ENCODE data around the gene PCDHGB3. TPM values are rescaled to one million over a fixed set of nuclear protein-coding genes. Genes with fewer than 3 reads are reported as not detected.

The PCDHGB3 gene
- total RNA-seq (2013; cell fraction: nucleolus; rRNA removed) = 14.7 and 15.6 TPM in 2 replicates
- total RNA-seq (2014; rRNA removed) (0.11 and 0.17 TPM in 2 replicates), total RNA-seq (2014; rRNA removed; fragmentation: Illumina TruSeq; extraction: Trizol) (0.09 and 0.13 TPM in 2 replicates), total RNA-seq (2021) (0.19 and 0.23 TPM in 2 replicates), polyA plus RNA-seq (2011; rRNA removed) (0.50 and 0.53 TPM in 2 replicates), polyA plus RNA-seq (2014; fragmentation: Illumina TruSeq; extraction: Trizol) (0.12 and 0.21 TPM in 2 replicates), polyA plus RNA-seq (2014; fragmentation: Nextera tagmentation; extraction: Ambion mirVana) (not detected), polyA plus RNA-seq (2014; rRNA removed) (0.08 and 0.23 TPM in 2 replicates), polyA plus RNA-seq (2016; fragmentation: Nextera tagmentation; extraction: Ambion mirVana) (not detected), polyA minus RNA-seq (2011; rRNA and poly(A)+ RNA removed) (2.0 and 2.2 TPM in 2 replicates), Bru-seq, nascent RNA (percentile 43 among the genes with signal in this experiment), BruChase-seq, experiment 1, labeled RNA remaining after a 6-hour chase (percentile 41 among the genes with signal in this experiment), BruChase-seq, experiment 2, labeled RNA remaining after a 2-hour chase (percentile 38 among the genes with signal in this experiment)
- polyA plus RNA-seq (2011; ENCODE audit: low read depth) = not detected
- 0.40 and 0.47 TPM in 2 replicates for polyA plus RNA-seq (2011; cell fraction: cytosol; rRNA removed)
- 2.2 and 2.3 TPM in 2 replicates for polyA plus RNA-seq (2011; cell fraction: nucleus; rRNA removed)
- polyA plus RNA-seq (2012) = 0.22 and 0.25 TPM in 2 replicates
- polyA minus RNA-seq (2011; cell fraction: cytosol; rRNA and poly(A)+ RNA removed) = 0.62 TPM in 1 of 2 replicates, not detected in the other
- polyA minus RNA-seq (2011; cell fraction: nucleus; rRNA and poly(A)+ RNA removed) = 2.9 and 4.5 TPM in 2 replicates
- long read RNA-seq, experiment 1 = 0 reads
- long read RNA-seq, experiment 2 = 0 reads

DNA sequence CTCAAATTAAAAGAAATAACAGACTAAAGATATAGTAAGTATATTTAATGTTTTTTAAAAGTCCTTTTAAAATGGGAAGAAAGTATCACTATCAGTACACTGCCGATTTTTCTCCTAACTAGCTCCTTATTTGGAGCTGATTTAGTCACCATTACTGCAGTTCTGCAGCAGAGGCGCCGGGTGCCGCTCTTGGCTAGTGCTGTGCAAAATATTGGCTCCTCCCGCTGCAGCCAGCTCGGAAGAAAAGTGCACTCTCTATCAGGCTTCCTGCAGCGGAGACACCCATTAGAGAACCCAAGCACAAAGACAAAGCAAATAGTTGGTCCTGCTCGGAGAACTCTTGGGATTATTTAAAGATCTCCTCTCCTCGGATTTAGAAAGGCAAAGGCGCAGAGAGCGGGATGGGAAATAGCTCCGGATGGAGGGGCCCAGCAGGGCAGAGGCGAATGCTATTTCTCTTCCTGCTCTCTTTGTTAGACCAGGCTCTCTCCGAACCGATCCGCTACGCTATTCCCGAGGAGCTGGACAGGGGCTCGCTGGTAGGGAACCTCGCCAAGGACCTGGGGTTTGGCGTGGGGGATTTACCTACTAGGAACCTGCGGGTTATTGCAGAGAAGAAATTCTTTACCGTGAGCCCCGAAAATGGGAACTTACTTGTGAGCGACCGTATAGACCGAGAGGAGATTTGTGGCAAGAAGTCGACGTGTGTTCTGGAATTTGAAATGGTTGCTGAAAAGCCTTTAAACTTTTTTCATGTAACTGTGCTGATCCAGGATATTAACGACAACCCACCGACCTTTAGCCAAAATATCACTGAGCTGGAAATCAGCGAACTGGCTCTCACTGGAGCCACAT lies at the start of gene PCDHGB3:
PCDHGB3 (plus strand) TSS at position 249 of the 855 bp plus-strand sequence; CDS start at position 402, 153 bp downstream.
- CTCF ChIA-PET = interaction anchor here (0.6 to 3.2 kb wide), 34 partner anchors 10 to 196 kb away, joined by 3 to 40 read pairs (median 5); partner anchors contain the start of genes PCDHGA10, PCDHGA11, PCDHGA12 and PCDHGB5
- H3K9me3 ChIP-seq (replicated peaks; ENCODE audit: control insufficient read depth, insufficient read depth, low read length) = peaks cover 25% of the 10 kb centered on the region; the same call in 2 of the 3 replicates
- no TSS peak for BruUV-seq (replicated peaks)
- peak within 1 kb of the TSS; percentile 75 for H2AFZ ChIP-seq (ENCODE audit: control insufficient read depth, low read depth, low read length)
- H3K4me3 ChIP-seq = 0 out of 2 replicates have a peak within 1 kb of the TSS, but pooled peaks have one; percentile 18
- H3K79me2 ChIP-seq (ENCODE audit: control insufficient read depth, insufficient read depth, low read length) = no peaks in the 10 kb centered on the region
- TF ChIP-seq LARP7 (IDR thresholded peaks at IDR 0.05) = no peak
- 0 out of 2 replicates have a peak, but pooled peaks have one; percentile 1 for TF ChIP-seq RAD21 (IDR thresholded peaks at IDR 0.05; ENCODE audit: insufficient read depth, low read depth, low read length)
- no peak for TF ChIP-seq SUPT20H (IDR thresholded peaks at IDR 0.05; ENCODE audit: borderline replicate concordance, control insufficient read depth, low read depth, low read length)
- no peak for TF ChIP-seq POLR2AphosphoS5 (IDR thresholded peaks at IDR 0.05; ENCODE audit: low read length)
- TF ChIP-seq, protein P1, sequence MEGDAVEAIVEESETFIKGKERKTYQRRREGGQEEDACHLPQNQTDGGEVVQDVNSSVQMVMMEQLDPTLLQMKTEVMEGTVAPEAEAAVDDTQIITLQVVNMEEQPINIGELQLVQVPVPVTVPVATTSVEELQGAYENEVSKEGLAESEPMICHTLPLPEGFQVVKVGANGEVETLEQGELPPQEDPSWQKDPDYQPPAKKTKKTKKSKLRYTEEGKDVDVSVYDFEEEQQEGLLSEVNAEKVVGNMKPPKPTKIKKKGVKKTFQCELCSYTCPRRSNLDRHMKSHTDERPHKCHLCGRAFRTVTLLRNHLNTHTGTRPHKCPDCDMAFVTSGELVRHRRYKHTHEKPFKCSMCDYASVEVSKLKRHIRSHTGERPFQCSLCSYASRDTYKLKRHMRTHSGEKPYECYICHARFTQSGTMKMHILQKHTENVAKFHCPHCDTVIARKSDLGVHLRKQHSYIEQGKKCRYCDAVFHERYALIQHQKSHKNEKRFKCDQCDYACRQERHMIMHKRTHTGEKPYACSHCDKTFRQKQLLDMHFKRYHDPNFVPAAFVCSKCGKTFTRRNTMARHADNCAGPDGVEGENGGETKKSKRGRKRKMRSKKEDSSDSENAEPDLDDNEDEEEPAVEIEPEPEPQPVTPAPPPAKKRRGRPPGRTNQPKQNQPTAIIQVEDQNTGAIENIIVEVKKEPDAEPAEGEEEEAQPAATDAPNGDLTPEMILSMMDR (IDR thresholded peaks at IDR 0.05 in 2 of 3, conservative IDR thresholded peaks at IDR 0.05 in 1 of 3; ENCODE audit: control insufficient read depth in 2 of 3, extremely low read depth in 1 of 3, insufficient read depth in 1 of 3, low read depth in 3 of 3, low read length in 3 of 3) = peak; percentile 38 to 72 (median 43)
- peak; percentile 79; the same call in 1 of the 2 replicates for TF ChIP-seq ZSCAN29 (IDR thresholded peaks at IDR 0.05)
- TF ChIP-seq SMC3 (IDR thresholded peaks at IDR 0.05; ENCODE audit: borderline replicate concordance, low read length) = peak; percentile 30; the same call in 1 of the 2 replicates
- H3K4me2 ChIP-seq (ENCODE audit: control insufficient read depth, insufficient read depth) = 0 out of 2 replicates have a peak within 1 kb of the TSS, but pooled peaks have one; percentile 17
- DNase-seq (ENCODE audit: low read depth, low spot score) (no peak), ATAC-seq (peak; percentile 96), FAIRE-seq (no peak)
- H3K9ac ChIP-seq (ENCODE audit: control insufficient read depth, insufficient read depth, low read length) = no peak within 1 kb of the TSS
- WGBS (ENCODE audit: insufficient coverage, insufficient replicate concordance, low lambda C conversion rate, missing lambda C conversion rate) = 13% methylated on average over 32 of the region's 32 CpGs
- H3K36me3 ChIP-seq (ENCODE audit: control insufficient read depth in 2 of 2, insufficient read depth in 2 of 2, low read length in 1 of 2) = no peaks in the 10 kb centered on the region
- H3K4me1 ChIP-seq (ENCODE audit: control insufficient read depth, insufficient read depth, low read length) = no peaks in the 10 kb centered on the region
- in situ Hi-C loops (cut with MboI) (no loop called here), intact Hi-C loops (cut with micrococcal nuclease; ENCODE audit: unreplicated experiment) (no loop called here)
- no peaks in the 10 kb centered on the region; a peak in 1 of 4 replicates for H3K27me3 ChIP-seq (replicated peaks in 1 of 2; ENCODE audit: control insufficient read depth in 2 of 2, insufficient read depth in 2 of 2, low read length in 1 of 2)
- POLR2A ChIA-PET = interaction anchor here (1.8 kb wide), 1 partner anchor 50 kb away, joined by 7 read pairs; the partner anchor contains the start of gene TAF7
- RAD21 ChIA-PET (ENCODE audit: unreplicated experiment) = interaction anchor here (0.6 to 2.4 kb wide), 15 partner anchors 12 to 220 kb away, joined by 3 to 24 read pairs (median 4); partner anchors contain the start of genes PCDHGA10, PCDHGA11, PCDHGA12 and PCDHGC3
- H4K20me1 ChIP-seq (ENCODE audit: control insufficient read depth, insufficient read depth) = no peaks in the 10 kb centered on the region
- no peak within 1 kb of the TSS for H3K27ac ChIP-seq (ENCODE audit: control insufficient read depth, insufficient read depth)
- SMC1A ChIA-PET (ENCODE audit: uncharacterized antibody, unreplicated experiment) = interaction anchor here (0.6 to 2.6 kb wide), 20 partner anchors 33 to 628 kb away, joined by 3 to 17 read pairs (median 4); partner anchors contain the start of genes PCDHGA10, PCDHGA11, PCDHGA12 and PCDHGC3
